Gastroesophageal sphincter (tissue), 3 donors: ENCODE measurements around the gene MFAP3.

Source experiments
- CTCF ChIP-seq, 4 experiments: fragments of 200-600 bp in 2 of 4; fragments of 450-650 bp in 2 of 4; sonication (generic) in 1 of 4; IDR thresholded peaks; one replicate each; pipeline ENCODE4 v1.5.1; 2017 to 2019; ENCODE audit warnings: antibody characterized with exemption in 4 of 4, mild to moderate bottlenecking in 2 of 4, moderate library complexity in 2 of 4
- EP300 ChIP-seq: sonication (generic); formaldehyde crosslinking; IDR thresholded peaks from one replicate; pipeline ENCODE4 v1.6.1; 2017; ENCODE audit warnings: antibody characterized with exemption, mild to moderate bottlenecking
- POLR2A ChIP-seq, 2 donors: fragments of 450-650 bp; IDR thresholded peaks; one replicate each; pipeline ENCODE4 v1.6.1; 2017; ENCODE audit warnings: antibody characterized with exemption in 2 of 2, mild to moderate bottlenecking in 2 of 2, moderate library complexity in 1 of 2

- TF ChIP-seq CTCF (IDR thresholded peaks at IDR 0.05) (no peak), POLR2A (IDR thresholded peaks at IDR 0.05) (no peak), EP300 (no peak)
Observed at GRCh38 chr5:154086146-154086545, 47.4 kb downstream of the MFAP3 start.
